Neutrophil (primary cell): ENCODE measurements around the gene TNFRSF9.
"Not testable (repeated sequence)": the region's sequence is repeated elsewhere in the genome, so short reads cannot be mapped to it uniquely, and the experiment has no call there.

Experiments
- H3K27ac ChIP-seq: fragments of 200-600 bp; sonication (generic); 2 replicates; pipeline ENCODE4 v1.5.1; 2016; ENCODE audit warnings: mild to moderate bottlenecking, moderate library complexity
- H3K27me3 ChIP-seq: fragments of 200-600 bp; sonication (generic); 2 replicates; pipeline ENCODE4 v1.6.0; 2016; ENCODE audit warnings: mild to moderate bottlenecking
- H3K36me3 ChIP-seq: fragments of 200-600 bp; sonication (generic); 2 replicates; pipeline ENCODE4 v1.5.1; 2017
- H3K4me1 ChIP-seq, 2 experiments: fragments of 200-600 bp in 1 of 2; sonication (generic) in 1 of 2; 1 replicate in 1 of 2; 2 replicates in 1 of 2; pipeline versions ENCODE4 v1.5.1 to v1.6.1; 2013 to 2016; ENCODE audit warnings: low read depth in 1 of 2, low read length in 1 of 2, mild to moderate bottlenecking in 1 of 2, moderate library complexity in 1 of 2; ENCODE audit not compliant: control insufficient read depth in 1 of 2, insufficient read depth in 1 of 2
- H3K4me3 ChIP-seq, 2 experiments: fragments of 200-600 bp in 1 of 2; sonication (generic) in 1 of 2; 1 replicate in 1 of 2; 2 replicates in 1 of 2; pipeline ENCODE4 v1.5.1; 2013 to 2016; ENCODE audit warnings: low read depth in 1 of 2, low read length in 1 of 2, mild to moderate bottlenecking in 1 of 2, moderate library complexity in 1 of 2
- H3K9me3 ChIP-seq: fragments of 200-600 bp; sonication (generic); 2 replicates; pipeline ENCODE4 v1.5.1; 2016
- CTCF ChIP-seq: fragments of 200-600 bp; sonication (generic); IDR thresholded peaks from 2 replicates; pipeline ENCODE4 v1.5.1; 2016; ENCODE audit warnings: antibody characterized with exemption

Gene TNFRSF9

GRCh38 chr1:7921796-7922195 lies 18.8 kb downstream of the TNFRSF9 start:
- H3K36me3 ChIP-seq: no peaks in the 10 kb centered on the region
- H3K27me3 ChIP-seq: no peaks in the 10 kb centered on the region
- no peaks in the 10 kb centered on the region for H3K4me1 ChIP-seq
- H3K4me3 ChIP-seq: no peak overlapping the region
- H3K9me3 ChIP-seq: no peaks in the 10 kb centered on the region
- no peak for TF ChIP-seq CTCF
- no peak overlapping the region for H3K27ac ChIP-seq

- no peaks in the 10 kb centered on the region for H3K9me3 ChIP-seq
- no peak overlapping the region for H3K27ac ChIP-seq
- no peak overlapping the region for H3K4me3 ChIP-seq
- H3K4me1 ChIP-seq: no peaks in the 10 kb centered on the region
- H3K36me3 ChIP-seq: no peaks in the 10 kb centered on the region
- no peak for TF ChIP-seq CTCF
- H3K27me3 ChIP-seq: no peaks in the 10 kb centered on the region
Observed at GRCh38 chr1:7919880-7920279, 20.8 kb downstream of the TNFRSF9 start.

- not testable (repeated sequence) for H3K9me3 ChIP-seq, H3K36me3 ChIP-seq, H3K4me1 ChIP-seq, H3K4me3 ChIP-seq, H3K27ac ChIP-seq
- H3K27me3 ChIP-seq: peaks cover 11% of the 10 kb centered on the region
Observed at GRCh38 chr1:7917971-7918370, 22.7 kb downstream of the TNFRSF9 start.

GRCh38 chr1:7916501-7916830 lies 24.2 kb downstream of the TNFRSF9 start:
- no peak for TF ChIP-seq CTCF

GRCh38 chr1:7915826-7916500 lies 24.7 kb downstream of the TNFRSF9 start:
- H3K9me3 ChIP-seq: no peaks in the 10 kb centered on the region
- H3K27ac ChIP-seq: no peak overlapping the region
- H3K4me3 ChIP-seq: no peak overlapping the region
- TF ChIP-seq CTCF: no peak
- no peaks in the 10 kb centered on the region for H3K36me3 ChIP-seq
- H3K27me3 ChIP-seq: peaks cover 12% of the 10 kb centered on the region
- peaks cover 0 to 10% of the 10 kb centered on the region in 2 experiments for H3K4me1 ChIP-seq

More at GRCh38 chr1:7916501-7916830, 24.2 kb downstream of the TNFRSF9 start:
- no peak overlapping the region for H3K27ac ChIP-seq
- no peaks in the 10 kb centered on the region for H3K9me3 ChIP-seq
- H3K4me3 ChIP-seq: no peak overlapping the region
- H3K4me1 ChIP-seq: peaks cover 0 to 10% of the 10 kb centered on the region in 2 experiments
- no peaks in the 10 kb centered on the region for H3K36me3 ChIP-seq
- peaks cover 12% of the 10 kb centered on the region for H3K27me3 ChIP-seq

- Histone ChIP-seq H3K27ac (no peak overlapping the region), H3K4me3 (peak overlapping the region in 1 of 2 experiments; percentile 44), H3K27me3 (peaks cover 12% of the 10 kb centered on the region), H3K36me3 (no peaks in the 10 kb centered on the region), H3K9me3 (no peaks in the 10 kb centered on the region), H3K4me1 (peaks cover 0 to 10% of the 10 kb centered on the region in 2 experiments)
- no peak for TF ChIP-seq CTCF
Observed at GRCh38 chr1:7912743-7913557, 27.7 kb downstream of the TNFRSF9 start.
